ENCODE data around the gene LY6G6D.

DNA sequence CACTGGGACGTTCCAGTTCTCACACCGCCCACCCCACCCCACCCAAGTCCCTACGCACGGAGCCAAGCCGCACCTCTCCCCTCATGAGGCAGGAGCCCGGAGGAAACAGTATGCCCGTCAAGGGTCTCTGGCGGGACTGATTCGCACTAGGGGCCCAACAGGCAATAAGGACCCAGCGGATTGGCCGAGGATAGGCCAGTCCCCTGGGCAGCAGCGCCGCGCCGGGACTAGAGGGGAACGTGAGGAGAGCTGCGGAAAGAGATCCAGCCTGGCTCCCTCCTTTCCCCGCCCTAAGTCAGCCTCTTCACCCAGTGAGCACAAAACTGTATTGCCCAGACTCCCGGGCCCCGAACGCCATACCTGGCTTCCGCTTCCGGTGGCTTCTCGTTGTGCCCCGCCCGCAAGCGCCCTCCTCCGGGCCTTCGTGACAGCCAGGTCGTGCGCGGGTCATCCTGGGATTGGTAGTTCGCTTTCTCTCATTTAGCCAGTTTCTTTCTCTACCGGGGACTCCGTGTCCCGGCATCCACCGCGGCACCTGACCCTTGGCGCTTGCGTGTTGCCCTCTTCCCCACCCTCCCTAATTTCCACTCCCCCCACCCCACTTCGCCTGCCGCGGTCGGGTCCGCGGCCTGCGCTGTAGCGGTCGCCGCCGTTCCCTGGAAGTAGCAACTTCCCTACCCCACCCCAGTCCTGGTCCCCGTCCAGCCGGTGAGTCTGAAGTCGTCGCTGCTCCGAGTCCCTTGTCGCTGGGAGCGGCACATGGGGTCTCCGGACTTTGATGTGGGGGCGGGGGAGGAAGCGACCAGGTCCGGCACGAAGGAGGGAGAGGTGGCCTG is 49.4 kb upstream of the LY6G6D start, which contains the start of gene CSNK2B:
- peak; percentile 95 for TF ChIP-seq POLR2AphosphoS5 (IDR thresholded peaks at IDR 0.05; ENCODE audit: low read depth, low read length)
- TF ChIP-seq SPI1 (IDR thresholded peaks at IDR 0.05; ENCODE audit: low read depth, low read length), result peak; percentile 11; the same call in 1 of the 2 replicates
- peak; percentile 95 for TF ChIP-seq POLR2A (IDR thresholded peaks at IDR 0.05; ENCODE audit: low read depth, low read length)
- peak; percentile 73 for TF ChIP-seq TAF1 (IDR thresholded peaks at IDR 0.05; ENCODE audit: low read depth, low read length)
- TF ChIP-seq PAX5 (IDR thresholded peaks at IDR 0.05; ENCODE audit: insufficient read depth, low read length, severe bottlenecking), result no peak
- peak; percentile 44; the same call in 1 of the 2 replicates for TF ChIP-seq POU2F2 (IDR thresholded peaks at IDR 0.05; ENCODE audit: low read depth, low read length)
